ENCODE results near the gene TEP1.
"Not testable (repeated sequence)": the region's sequence is repeated elsewhere in the genome, so short reads cannot be mapped to it uniquely, and the experiment has no call there.

The TEP1 gene

GRCh38 chr14:20386276-20386855 lies 26.9 kb downstream of the TEP1 start:
- no peak for DNase-seq

DNA sequence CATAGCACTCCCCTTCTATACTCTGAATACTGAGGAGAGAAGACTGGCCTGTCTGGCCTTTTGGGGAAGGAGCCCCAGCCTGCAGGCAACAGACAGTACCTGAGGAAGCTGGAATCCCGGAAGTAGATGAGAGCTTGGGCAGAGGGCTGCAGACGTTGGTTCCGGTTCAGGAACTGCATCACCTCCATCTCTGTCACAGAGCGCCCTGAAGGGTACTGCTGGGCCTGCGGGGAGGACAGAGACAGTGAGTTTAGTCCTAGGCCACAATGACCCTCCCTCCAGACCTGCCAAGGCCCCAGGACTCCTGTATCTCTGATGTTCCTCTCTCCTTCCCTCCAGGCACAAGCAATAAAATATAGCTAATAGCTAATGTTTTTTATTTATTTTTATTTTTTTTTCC lies 28.4 kb downstream of the TEP1 start:
- DNase-seq: no peak

DNA sequence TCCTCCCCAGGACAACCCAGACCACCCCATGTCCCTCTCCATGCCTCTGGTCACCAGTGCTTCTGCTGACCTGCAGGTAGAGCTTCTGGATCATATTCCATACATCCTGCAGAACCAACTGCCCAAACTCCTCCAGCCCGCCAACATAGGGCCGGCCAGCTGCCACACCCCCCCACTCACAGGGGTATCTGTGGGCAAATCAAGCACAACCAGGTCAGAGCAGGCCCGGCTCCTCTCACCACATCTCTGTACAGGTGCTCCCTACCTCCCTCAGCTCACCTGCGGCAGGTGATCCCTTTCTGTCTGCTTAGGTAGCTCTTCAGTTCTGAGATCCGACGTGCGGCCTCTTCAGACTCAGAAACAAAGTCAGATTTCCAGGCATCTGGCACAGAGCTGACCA lies 29.0 kb downstream of the TEP1 start:
- no peak for DNase-seq

- DNase-seq: no peak
These were observed 29.7 kb downstream of the TEP1 start for GRCh38 chr14:20383636-20384035.

DNA sequence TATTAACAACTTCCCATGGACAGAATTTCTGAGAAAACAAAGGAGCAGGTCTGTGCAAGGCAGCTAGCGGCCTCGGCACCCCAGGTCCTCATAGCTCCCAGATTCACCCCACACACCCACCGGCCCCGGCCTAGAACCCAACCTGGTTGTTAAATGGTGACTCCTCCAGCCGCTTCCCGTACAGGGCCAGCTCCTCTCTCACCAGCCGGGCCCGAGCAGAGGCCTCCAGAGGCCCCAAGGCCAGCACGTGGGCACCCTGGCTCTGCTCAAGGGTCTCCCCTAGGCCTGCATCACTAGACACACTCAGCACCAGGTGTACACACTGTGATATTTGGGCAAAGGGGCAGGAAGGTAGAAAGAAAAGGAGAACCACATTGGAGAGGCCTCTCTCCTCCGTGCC lies 30.3 kb downstream of the TEP1 start:
- no peak for DNase-seq

DNA sequence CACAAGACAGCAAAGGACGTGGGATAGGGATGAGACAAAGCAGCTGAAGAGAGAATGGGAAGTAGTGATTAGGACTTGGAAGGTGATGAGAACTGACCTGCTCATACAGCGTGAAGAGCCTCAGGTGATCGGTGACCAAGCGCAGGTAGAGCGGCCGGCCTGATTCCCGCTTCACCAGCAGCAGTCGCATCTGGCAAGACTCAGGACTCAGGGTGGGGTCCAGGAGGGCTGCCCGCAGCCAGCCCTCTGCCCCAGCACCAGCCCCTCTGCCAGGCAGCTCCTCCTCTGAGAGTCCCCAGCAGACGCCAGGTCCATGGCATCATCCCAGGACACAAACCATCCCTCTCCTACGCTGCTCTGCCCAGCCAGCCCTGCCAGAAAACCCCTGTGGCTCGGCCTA lies 30.8 kb downstream of the TEP1 start:
- no peak for DNase-seq

DNA sequence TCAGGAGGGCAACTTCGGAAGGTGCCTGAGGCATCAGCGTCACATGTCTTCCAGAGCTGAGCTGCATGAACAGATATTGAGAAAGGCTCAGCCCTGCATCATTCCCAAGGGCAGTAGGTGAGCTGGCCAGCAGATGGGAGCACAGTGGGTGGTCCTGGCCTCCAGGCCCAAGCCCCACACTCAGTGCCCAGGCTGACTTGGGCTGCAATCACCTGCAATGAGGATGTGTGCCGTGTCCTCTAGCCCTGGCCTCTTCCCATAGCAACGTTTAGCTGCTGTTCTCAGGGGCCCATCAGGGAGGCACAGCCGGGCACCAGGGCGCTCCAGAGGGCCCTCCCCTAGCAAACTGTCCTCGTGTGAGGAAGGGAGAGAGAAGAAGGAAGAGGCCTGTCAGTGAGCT lies 32.0 kb downstream of the TEP1 start:
- no peak for DNase-seq

GRCh38 chr14:20380681-20381080 lies 32.6 kb downstream of the TEP1 start:
- DNase-seq: no peak

DNA sequence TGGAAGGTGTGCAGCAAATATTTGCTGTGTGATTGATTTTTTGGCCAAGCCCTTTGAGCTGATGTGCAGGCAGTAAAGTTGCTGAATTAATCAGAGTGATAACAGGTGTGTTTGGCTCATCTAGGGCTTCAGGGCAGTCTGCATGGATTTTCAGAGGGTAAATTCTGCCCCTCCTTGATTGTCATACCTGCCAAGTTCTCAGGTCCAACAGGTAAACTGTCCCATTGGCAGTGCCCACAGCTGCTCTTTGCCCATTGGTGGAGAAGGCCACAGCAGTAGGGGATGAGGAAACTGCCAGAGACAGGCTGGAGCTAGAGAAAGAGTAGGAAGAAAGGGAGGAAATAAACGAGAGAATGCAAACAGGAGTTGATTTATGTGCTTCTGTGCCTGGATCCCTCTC lies 33.6 kb downstream of the TEP1 start:
- DNase-seq: no peak

GRCh38 chr14:20377171-20377570 lies 36.1 kb downstream of the TEP1 start:
- DNase-seq: no peak

GRCh38 chr14:20376071-20376588 lies 37.2 kb downstream of the TEP1 start:
- DNase-seq: no peak

- no peak for DNase-seq
These were observed 37.8 kb downstream of the TEP1 start for GRCh38 chr14:20375471-20375870.

- DNase-seq: no peak
These were observed 40.5 kb downstream of the TEP1 start for GRCh38 chr14:20372796-20373195.

- DNase-seq: no peak
These were observed 47.4 kb downstream of the TEP1 start for GRCh38 chr14:20365928-20366327.

GRCh38 chr14:20358474-20358873 lies 54.8 kb downstream of the TEP1 start:
- not testable (repeated sequence) for DNase-seq

GRCh38 chr14:20356422-20356821 lies 56.9 kb downstream of the TEP1 start:
- no peak for DNase-seq

DNA sequence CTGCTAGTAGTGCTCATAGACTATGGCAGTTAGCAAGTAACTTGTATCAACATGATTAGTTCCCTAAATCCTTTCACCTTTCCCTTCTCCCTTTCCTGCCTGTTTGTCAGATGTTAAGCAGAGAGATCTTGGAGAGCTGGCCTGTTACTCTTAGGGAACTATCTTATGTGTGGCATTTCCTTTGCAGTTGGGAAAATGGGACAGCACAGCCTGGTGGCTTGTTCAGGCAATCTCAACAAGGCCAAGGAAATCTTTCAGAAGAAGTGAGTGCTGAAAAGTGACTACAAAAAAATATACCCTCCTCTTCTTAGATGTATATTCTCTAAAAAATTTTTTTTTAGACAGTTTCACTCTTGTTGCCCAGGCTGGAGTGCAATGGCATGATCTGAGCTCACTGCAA lies 62.4 kb downstream of the TEP1 start:
- no peak for DNase-seq

DNA sequence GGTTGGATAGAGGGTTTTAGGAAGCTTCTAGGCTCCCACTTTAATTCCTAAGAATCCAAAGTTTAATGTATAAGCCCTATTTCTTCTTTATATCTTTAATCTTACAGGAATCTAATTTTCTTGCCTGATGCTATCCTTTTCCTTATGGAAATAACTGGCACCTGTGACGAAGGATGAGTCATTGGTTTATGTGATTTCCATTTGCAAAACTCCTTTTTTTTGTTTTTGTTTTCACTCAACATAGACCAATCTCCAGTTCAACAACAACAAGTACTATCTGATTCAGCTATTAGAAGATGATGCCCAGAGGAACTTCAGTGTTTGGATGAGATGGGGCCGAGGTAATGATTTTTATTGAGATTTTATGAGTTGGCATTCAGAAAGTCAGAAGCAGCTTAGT lies 63.0 kb downstream of the TEP1 start:
- DNase-seq: no peak

DNA sequence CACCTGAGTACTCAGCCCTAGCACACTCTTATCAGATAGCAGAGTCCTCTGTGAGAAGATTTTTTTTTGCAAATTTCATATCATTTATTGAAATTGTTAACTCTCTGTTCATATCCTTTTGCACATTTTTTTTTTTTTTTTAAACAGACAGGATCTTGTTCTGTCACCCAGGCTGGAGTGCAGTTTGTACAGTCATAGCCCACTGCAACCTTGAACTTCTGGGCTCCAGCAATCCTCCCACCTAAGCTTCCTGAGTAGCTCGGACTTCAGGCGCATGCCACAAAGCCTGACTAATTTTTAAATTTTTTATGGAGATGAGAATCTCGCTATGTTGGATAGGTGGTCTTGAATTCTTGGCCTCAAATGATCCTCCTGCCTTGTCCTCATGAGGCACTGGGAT lies 65.6 kb downstream of the TEP1 start:
- DNase-seq: no peak

- no peak for DNase-seq
These were observed 66.6 kb downstream of the TEP1 start for GRCh38 chr14:20346713-20347112.

DNA sequence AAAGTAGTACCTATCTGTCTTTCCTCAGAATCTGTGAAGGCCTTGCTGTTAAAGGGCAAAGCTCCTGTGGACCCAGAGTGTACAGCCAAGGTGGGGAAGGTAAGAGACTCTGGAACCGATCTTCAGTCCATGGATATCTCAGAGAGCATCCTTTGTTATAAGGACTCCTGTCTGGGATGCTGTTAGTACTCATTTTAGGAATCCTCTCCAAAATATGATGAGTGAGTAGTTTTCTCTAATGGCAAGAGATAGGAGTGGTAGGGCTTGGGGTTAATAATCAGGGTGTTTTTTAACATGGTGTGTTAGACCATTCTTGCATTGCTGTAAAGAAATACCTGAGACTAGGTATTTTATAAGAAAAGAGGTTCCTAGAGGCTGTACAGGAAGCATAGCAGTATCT lies 67.9 kb downstream of the TEP1 start:
- no peak for DNase-seq

DNA sequence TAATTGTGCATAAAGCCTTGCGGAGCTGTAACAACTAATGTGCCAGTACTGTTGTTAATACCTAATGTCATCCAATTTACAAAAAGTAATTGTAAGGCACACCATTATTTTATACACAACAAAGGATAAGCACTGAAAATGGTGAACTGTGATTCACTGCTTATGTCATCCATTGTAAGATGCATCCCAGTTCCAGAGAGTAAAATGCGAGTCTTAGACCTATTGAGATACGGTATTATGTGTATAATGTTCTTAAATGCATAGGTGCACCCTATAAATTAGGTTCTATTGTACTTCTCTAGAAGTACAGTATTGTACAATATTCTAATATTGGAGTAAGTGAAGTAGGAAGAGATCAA lies 69.5 kb downstream of the TEP1 start:
- no peak for DNase-seq

- peak; percentile 100 for DNase-seq
These were observed 70.0 kb downstream of the TEP1 start, which contains the start of gene PARP2 for GRCh38 chr14:20343092-20343861. Gene PARP2 (plus strand): TSS chr14:20343635. CDS start chr14:20343642, 7 bp downstream.

- DNase-seq: no peak
These were observed 71.7 kb downstream of the TEP1 start for GRCh38 chr14:20341646-20342045.

DNA sequence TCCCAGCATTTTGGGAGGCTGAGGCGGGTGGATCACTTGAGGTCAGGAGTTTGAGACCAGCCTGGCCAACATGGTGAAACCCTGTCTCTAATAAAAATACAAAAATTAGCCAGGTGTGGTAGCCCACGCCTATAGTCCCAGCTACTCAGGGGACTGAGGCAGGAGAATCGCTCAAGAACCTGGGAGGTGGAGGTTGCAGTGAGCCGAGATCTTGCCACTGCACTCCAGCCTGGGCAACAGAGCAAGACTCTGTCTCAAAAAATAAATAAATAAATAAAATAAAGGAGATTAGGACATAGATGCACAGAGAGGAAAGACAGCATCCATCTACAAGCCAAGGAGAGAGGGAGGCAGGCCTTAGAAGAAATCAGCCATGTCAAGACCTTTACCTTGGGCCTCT lies 72.3 kb downstream of the TEP1 start:
- DNase-seq: not testable (repeated sequence)
